HL-60 (cell line): ENCODE data around the gene OR4A15.

Source experiments
- GABPA ChIP-seq: IDR thresholded peaks from 2 replicates; pipeline ENCODE4 v1.6.1; 2012; ENCODE audit warnings: low read depth
- POLR2AphosphoS5 ChIP-seq: IDR thresholded peaks from 2 replicates; pipeline ENCODE4 v1.6.1; 2012; ENCODE audit warnings: low read depth
- TF ChIP-seq, protein P1 (sequence below): IDR thresholded peaks from one replicate; pipeline ENCODE4 v1.5.1; 2011; ENCODE audit warnings: low read length, control low read depth, inconsistent platforms; ENCODE audit not compliant: insufficient read depth
- TF ChIP-seq, protein P2 (sequence below): IDR thresholded peaks from 2 replicates; pipeline ENCODE4 v1.6.1; 2012; ENCODE audit warnings: low read depth; ENCODE audit not compliant: insufficient replicate concordance

DNA sequence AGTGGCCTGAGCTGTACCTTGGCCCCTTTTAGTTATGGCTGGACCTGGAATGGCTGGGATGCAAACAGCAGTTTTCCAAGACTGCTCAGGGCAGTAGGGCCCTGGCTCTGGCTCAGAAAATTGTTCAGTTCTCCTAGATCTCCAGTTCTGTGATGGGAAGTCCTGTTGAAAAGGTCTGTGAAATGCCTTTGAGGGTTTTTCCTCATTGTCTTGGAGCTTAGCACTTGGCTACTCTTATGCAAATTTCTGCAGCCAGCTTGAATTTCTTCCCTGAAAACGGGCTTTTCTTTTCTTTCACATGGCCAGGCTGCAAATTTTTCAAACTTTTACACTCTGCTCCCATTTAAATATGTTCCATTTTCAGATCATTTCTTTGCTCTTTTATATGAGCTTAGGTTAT lies 33.2 kb downstream of the OR4A15 start:
- no peak for TF ChIP-seq POLR2AphosphoS5
- TF ChIP-seq, protein P1, sequence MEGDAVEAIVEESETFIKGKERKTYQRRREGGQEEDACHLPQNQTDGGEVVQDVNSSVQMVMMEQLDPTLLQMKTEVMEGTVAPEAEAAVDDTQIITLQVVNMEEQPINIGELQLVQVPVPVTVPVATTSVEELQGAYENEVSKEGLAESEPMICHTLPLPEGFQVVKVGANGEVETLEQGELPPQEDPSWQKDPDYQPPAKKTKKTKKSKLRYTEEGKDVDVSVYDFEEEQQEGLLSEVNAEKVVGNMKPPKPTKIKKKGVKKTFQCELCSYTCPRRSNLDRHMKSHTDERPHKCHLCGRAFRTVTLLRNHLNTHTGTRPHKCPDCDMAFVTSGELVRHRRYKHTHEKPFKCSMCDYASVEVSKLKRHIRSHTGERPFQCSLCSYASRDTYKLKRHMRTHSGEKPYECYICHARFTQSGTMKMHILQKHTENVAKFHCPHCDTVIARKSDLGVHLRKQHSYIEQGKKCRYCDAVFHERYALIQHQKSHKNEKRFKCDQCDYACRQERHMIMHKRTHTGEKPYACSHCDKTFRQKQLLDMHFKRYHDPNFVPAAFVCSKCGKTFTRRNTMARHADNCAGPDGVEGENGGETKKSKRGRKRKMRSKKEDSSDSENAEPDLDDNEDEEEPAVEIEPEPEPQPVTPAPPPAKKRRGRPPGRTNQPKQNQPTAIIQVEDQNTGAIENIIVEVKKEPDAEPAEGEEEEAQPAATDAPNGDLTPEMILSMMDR: no peak
- TF ChIP-seq, protein P2, sequence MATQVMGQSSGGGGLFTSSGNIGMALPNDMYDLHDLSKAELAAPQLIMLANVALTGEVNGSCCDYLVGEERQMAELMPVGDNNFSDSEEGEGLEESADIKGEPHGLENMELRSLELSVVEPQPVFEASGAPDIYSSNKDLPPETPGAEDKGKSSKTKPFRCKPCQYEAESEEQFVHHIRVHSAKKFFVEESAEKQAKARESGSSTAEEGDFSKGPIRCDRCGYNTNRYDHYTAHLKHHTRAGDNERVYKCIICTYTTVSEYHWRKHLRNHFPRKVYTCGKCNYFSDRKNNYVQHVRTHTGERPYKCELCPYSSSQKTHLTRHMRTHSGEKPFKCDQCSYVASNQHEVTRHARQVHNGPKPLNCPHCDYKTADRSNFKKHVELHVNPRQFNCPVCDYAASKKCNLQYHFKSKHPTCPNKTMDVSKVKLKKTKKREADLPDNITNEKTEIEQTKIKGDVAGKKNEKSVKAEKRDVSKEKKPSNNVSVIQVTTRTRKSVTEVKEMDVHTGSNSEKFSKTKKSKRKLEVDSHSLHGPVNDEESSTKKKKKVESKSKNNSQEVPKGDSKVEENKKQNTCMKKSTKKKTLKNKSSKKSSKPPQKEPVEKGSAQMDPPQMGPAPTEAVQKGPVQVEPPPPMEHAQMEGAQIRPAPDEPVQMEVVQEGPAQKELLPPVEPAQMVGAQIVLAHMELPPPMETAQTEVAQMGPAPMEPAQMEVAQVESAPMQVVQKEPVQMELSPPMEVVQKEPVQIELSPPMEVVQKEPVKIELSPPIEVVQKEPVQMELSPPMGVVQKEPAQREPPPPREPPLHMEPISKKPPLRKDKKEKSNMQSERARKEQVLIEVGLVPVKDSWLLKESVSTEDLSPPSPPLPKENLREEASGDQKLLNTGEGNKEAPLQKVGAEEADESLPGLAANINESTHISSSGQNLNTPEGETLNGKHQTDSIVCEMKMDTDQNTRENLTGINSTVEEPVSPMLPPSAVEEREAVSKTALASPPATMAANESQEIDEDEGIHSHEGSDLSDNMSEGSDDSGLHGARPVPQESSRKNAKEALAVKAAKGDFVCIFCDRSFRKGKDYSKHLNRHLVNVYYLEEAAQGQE: no peak
- no peak for TF ChIP-seq GABPA
